ENCODE measurements around the gene MAPK10.

- TF ChIP-seq GABPA (IDR thresholded peaks at IDR 0.05; ENCODE audit: borderline replicate concordance, insufficient read depth, low read length): no peak
- TF ChIP-seq CTCF (IDR thresholded peaks at IDR 0.05; ENCODE audit: control extremely low read depth in 1 of 3, insufficient read depth in 1 of 3, low read depth in 1 of 3, low read length in 3 of 3): no peak
- TF ChIP-seq POLR2AphosphoS5 (IDR thresholded peaks at IDR 0.05; ENCODE audit: low read depth, low read length): no peak
- TF ChIP-seq CEBPB (IDR thresholded peaks at IDR 0.05; ENCODE audit: low read depth, low read length): no peak
- no peak for TF ChIP-seq BCL11A (IDR thresholded peaks at IDR 0.05; ENCODE audit: low read depth in 2 of 2, low read length in 2 of 2)
- TF ChIP-seq ATF2 (IDR thresholded peaks at IDR 0.05; ENCODE audit: low read length): no peak
- TF ChIP-seq CREB1 (IDR thresholded peaks at IDR 0.05): no peak
- no peak for TF ChIP-seq SIX5 (IDR thresholded peaks at IDR 0.05; ENCODE audit: low read depth, low read length)
Observed at GRCh38 chr4:86380181-86380724, 20.4 kb upstream of the MAPK10 start.
